ENCODE data around the gene CHPT1.

Gene CHPT1

GRCh38 chr12:101761781-101762180 lies 64.3 kb downstream of the CHPT1 start:
- DNase-seq (ENCODE audit: insufficient read length, low spot score) (no peak), FAIRE-seq (no peak)
- TF ChIP-seq CTCF (IDR thresholded peaks at IDR 0.05; ENCODE audit: insufficient read depth, missing control alignments) = no peak

- DNase-seq (ENCODE audit: insufficient read length, low spot score) = no peak
- TF ChIP-seq CTCF (IDR thresholded peaks at IDR 0.05; ENCODE audit: insufficient read depth, missing control alignments) = no peak
- no peak for FAIRE-seq
These were observed 65.9 kb downstream of the CHPT1 start for GRCh38 chr12:101763246-101763931.

GRCh38 chr12:101764051-101764792 lies 66.8 kb downstream of the CHPT1 start:
- no peak for TF ChIP-seq CTCF (IDR thresholded peaks at IDR 0.05; ENCODE audit: insufficient read depth, missing control alignments)
- no peak for DNase-seq (ENCODE audit: insufficient read length, low spot score)
- FAIRE-seq = no peak

GRCh38 chr12:101767537-101767936 lies 70.1 kb downstream of the CHPT1 start:
- TF ChIP-seq CTCF (IDR thresholded peaks at IDR 0.05; ENCODE audit: insufficient read depth, missing control alignments) = no peak
- no peak for DNase-seq (ENCODE audit: insufficient read length, low spot score)
- FAIRE-seq = no peak

GRCh38 chr12:101768781-101769180 lies 71.3 kb downstream of the CHPT1 start:
- no peak for TF ChIP-seq CTCF (IDR thresholded peaks at IDR 0.05; ENCODE audit: insufficient read depth, missing control alignments)
- DNase-seq (ENCODE audit: insufficient read length, low spot score) (no peak), FAIRE-seq (no peak)

GRCh38 chr12:101769865-101770264 lies 72.4 kb downstream of the CHPT1 start:
- DNase-seq (ENCODE audit: insufficient read length, low spot score) (no peak), FAIRE-seq (no peak)
- no peak for TF ChIP-seq CTCF (IDR thresholded peaks at IDR 0.05; ENCODE audit: insufficient read depth, missing control alignments)

All from D721Med (cell line).